ENCODE results near the gene GCDH.
"Not testable (repeated sequence)": the region's sequence is repeated elsewhere in the genome, so short reads cannot be mapped to it uniquely, and the experiment has no call there.

GRCh38 chr19:12915860-12916259 lies 24.9 kb downstream of the GCDH start:
- not testable (repeated sequence) for TF ChIP-seq CTCF (IDR thresholded peaks at IDR 0.05); POLR2AphosphoS5 (IDR thresholded peaks at IDR 0.05; ENCODE audit: low read depth, low read length); REST (IDR thresholded peaks at IDR 0.05; ENCODE audit: insufficient read depth in 1 of 2, low read depth in 2 of 2, low read length in 1 of 2); SIN3A (IDR thresholded peaks at IDR 0.05; ENCODE audit: borderline replicate concordance, insufficient read depth, low read depth, low read length); TCF7L2 (IDR thresholded peaks at IDR 0.05; ENCODE audit: low read depth, low read length)

Data from Panc1 (cell line).